Testis (tissue), 2 donors: ENCODE data around the gene IL6.
"Not testable (repeated sequence)": the region's sequence is repeated elsewhere in the genome, so short reads cannot be mapped to it uniquely, and the experiment has no call there.

ENCODE experiments used
- POLR2A ChIP-seq: fragments of 450-650 bp; IDR thresholded peaks from one replicate; pipeline ENCODE4 v1.6.1; 2017; ENCODE audit warnings: antibody characterized with exemption, mild to moderate bottlenecking, moderate library complexity
- TF ChIP-seq, protein P1 (sequence below), 3 experiments: fragments of 450-650 bp in 2 of 3; fragments of 200-600 bp in 1 of 3; sonication (generic) in 1 of 3; IDR thresholded peaks; one replicate each; pipeline ENCODE4 v1.5.1; 2016 to 2019; ENCODE audit warnings: antibody characterized with exemption in 3 of 3, mild to moderate bottlenecking in 2 of 3, moderate library complexity in 1 of 3

DNA sequence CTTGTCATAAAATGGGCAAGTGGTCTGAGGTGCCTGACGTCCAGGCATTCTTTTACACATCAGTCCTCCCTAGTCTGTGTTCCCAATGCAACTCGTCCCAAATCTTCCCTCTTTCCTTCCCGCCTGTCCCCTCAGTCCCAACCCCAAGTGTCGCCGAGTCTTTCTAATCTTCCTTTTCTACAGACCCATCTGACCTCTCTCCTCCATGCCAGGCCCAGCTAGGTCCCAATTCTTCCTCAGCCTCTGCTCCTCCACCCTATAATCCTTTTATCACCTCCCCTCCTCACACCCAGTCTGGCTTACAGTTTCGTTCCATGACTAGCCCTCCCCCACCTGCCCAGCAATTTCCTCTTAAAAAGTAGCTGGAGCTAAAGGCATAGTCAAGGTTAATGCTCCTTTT lies 22.3 kb upstream of the IL6 start:
- TF ChIP-seq, protein P1, sequence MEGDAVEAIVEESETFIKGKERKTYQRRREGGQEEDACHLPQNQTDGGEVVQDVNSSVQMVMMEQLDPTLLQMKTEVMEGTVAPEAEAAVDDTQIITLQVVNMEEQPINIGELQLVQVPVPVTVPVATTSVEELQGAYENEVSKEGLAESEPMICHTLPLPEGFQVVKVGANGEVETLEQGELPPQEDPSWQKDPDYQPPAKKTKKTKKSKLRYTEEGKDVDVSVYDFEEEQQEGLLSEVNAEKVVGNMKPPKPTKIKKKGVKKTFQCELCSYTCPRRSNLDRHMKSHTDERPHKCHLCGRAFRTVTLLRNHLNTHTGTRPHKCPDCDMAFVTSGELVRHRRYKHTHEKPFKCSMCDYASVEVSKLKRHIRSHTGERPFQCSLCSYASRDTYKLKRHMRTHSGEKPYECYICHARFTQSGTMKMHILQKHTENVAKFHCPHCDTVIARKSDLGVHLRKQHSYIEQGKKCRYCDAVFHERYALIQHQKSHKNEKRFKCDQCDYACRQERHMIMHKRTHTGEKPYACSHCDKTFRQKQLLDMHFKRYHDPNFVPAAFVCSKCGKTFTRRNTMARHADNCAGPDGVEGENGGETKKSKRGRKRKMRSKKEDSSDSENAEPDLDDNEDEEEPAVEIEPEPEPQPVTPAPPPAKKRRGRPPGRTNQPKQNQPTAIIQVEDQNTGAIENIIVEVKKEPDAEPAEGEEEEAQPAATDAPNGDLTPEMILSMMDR (IDR thresholded peaks at IDR 0.05) = not testable (repeated sequence)
- not testable (repeated sequence) for TF ChIP-seq POLR2A
